Measurements from ENCODE around the gene FAM107B. TPM values are rescaled to one million over a fixed set of nuclear protein-coding genes. Genes with fewer than 3 reads are reported as not detected.

The FAM107B gene
- total and polyA plus RNA-seq, 2 of the 8 experiments (the other 6 are each of a cell fraction or from before 2014, with no cell fraction given): 7.5 to 28.1 TPM

- TF ChIP-seq GABPA (IDR thresholded peaks at IDR 0.05; ENCODE audit: borderline replicate concordance, insufficient read depth, low read length): no peak
- no peak for TF ChIP-seq ZNF274 (IDR thresholded peaks at IDR 0.05; ENCODE audit: borderline replicate concordance, extremely low read depth, low read length)
- TF ChIP-seq SAP30 (IDR thresholded peaks at IDR 0.05; ENCODE audit: insufficient read depth, insufficient replicate concordance, low read length): no peak
- no peak for TF ChIP-seq JUN (IDR thresholded peaks at IDR 0.05; ENCODE audit: low read depth, low read length)
- no peak for TF ChIP-seq CBX5 (IDR thresholded peaks at IDR 0.05; ENCODE audit: low read depth, low read length)
- no peak for TF ChIP-seq CBX8 (IDR thresholded peaks at IDR 0.05; ENCODE audit: borderline replicate concordance, low read depth, low read length)
These were observed 959 bp upstream of the FAM107B start (continued) for GRCh38 chr10:14775656-14776055.

All from H1 (cell line).